Measurements from ENCODE around the gene NBPF1. TPM values are rescaled to one million over a fixed set of nuclear protein-coding genes. Genes with fewer than 3 reads are reported as not detected.
A peak's percentile ranks its signal among the peaks of the same experiment; 100 is the strongest.
"Not testable (repeated sequence)": the region's sequence is repeated elsewhere in the genome, so short reads cannot be mapped to it uniquely, and the experiment has no call there.

The NBPF1 gene
- polyA plus RNA-seq, 1 donor = 59.5 TPM

DNA sequence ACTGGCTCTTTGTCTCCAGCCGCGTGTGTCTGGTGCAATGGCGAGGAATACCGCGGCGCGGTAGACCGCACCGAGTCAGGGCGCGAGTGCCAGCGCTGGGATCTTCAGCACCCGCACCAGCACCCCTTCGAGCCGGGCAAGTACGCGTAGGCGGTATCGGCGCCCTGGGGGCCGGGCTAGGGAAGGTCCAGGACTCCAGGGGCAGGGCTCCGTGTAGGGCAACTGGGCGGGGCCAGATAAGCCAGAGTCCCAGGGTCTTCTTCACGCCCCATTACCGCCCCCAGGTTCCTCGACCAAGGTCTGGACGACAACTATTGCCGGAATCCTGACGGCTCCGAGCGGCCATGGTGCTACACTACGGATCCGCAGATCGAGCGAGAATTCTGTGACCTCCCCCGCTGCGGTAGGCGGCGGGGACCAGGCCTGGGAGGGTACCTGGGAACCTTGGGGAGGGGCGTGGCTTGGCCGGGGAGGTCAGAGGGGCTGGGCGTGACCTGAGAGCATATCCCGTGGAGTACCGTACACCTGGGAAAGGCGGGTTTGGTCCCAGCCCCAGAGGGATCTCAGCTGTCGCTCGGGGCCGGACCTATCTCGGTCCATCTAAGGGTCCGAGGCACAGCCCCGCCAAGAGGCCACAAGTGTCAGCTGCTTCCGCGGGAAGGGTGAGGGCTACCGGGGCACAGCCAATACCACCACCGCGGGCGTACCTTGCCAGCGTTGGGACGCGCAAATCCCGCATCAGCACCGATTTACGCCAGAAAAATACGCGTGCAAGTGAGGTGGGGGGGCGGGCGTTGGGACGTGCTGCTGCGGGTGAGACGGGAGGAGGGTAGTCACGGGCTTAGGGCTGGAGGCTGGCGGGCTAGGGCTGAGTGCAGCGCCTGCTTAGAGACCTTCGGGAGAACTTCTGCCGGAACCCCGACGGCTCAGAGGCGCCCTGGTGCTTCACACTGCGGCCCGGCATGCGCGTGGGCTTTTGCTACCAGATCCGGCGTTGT lies 34.1 kb upstream of the NBPF1 start:
- Histone ChIP-seq H3K4me1 (ENCODE audit: control insufficient read depth, insufficient read depth, low read length) (peaks cover 24% of the 10 kb centered on the region), H3K4me3 (ENCODE audit: low read length) (peak overlapping the region; percentile 36)
- DNase-seq; H3K9me3 ChIP-seq (ENCODE audit: control insufficient read depth, low read depth, low read length); H3K27ac ChIP-seq (ENCODE audit: low read length); H3K27me3 ChIP-seq (ENCODE audit: control insufficient read depth, insufficient read depth, low read length); H3K36me3 ChIP-seq (ENCODE audit: control insufficient read depth, insufficient read depth, low read length): not testable (repeated sequence)
- WGBS (ENCODE audit: insufficient coverage, low lambda C conversion rate) = no CpG with 5 or more reads among the region's 84 CpGs

DNA sequence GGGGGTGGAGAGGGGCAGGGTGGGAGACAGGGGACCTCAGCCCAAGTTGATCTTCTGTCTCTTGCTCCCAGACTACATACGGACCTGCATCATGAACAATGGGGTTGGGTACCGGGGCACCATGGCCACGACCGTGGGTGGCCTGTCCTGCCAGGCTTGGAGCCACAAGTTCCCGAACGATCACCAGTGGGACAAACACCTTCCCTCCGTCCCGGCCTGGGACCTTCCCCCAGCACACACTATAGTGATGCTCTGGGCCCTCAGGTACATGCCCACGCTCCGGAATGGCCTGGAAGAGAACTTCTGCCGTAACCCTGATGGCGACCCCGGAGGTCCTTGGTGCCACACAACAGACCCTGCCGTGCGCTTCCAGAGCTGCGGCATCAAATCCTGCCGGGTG lies 33.4 kb upstream of the NBPF1 start:
- H3K27me3 ChIP-seq (ENCODE audit: control insufficient read depth, insufficient read depth, low read length); DNase-seq; H3K36me3 ChIP-seq (ENCODE audit: control insufficient read depth, insufficient read depth, low read length); H3K27ac ChIP-seq (ENCODE audit: low read length); H3K4me3 ChIP-seq (ENCODE audit: low read length); H3K9me3 ChIP-seq (ENCODE audit: control insufficient read depth, low read depth, low read length): not testable (repeated sequence)
- peaks cover 31% of the 10 kb centered on the region for H3K4me1 ChIP-seq (ENCODE audit: control insufficient read depth, insufficient read depth, low read length)
- no CpG with 5 or more reads among the region's 17 CpGs for WGBS (ENCODE audit: insufficient coverage, low lambda C conversion rate)

DNA sequence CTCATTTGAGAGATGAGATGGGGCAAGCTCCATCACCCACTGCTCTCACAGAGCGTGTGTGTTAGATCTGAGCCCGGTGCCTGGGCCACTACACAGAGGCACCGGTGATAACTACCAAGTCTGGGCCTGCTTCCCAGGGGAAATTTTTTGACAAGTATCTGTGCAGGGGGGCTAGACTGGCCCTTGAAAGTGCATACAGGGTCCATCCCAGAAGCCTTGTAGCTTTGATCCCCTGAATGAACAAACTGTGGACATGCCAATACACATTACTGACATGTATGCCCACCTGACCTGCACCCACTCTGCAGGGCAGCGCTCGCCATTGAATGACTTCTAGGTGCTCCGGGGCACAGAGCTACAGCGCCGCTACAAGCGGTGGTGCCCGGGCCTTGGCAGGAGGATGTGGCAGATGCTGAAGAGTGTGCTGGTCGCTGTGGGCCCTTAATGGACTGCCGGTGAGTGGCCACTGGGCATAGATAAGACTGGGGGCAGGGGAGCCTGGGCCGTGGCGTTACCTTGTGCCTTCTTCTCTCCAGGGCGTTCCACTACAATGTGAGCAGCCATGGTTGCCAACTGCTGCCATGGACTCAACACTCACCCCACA lies 32.8 kb upstream of the NBPF1 start:
- not testable (repeated sequence) for H3K4me3 ChIP-seq (ENCODE audit: low read length); DNase-seq; H3K27ac ChIP-seq (ENCODE audit: low read length); H3K27me3 ChIP-seq (ENCODE audit: control insufficient read depth, insufficient read depth, low read length); H3K9me3 ChIP-seq (ENCODE audit: control insufficient read depth, low read depth, low read length); H3K36me3 ChIP-seq (ENCODE audit: control insufficient read depth, insufficient read depth, low read length)
- WGBS (ENCODE audit: insufficient coverage, low lambda C conversion rate) = no CpG with 5 or more reads among the region's 15 CpGs
- peaks cover 31% of the 10 kb centered on the region for H3K4me1 ChIP-seq (ENCODE audit: control insufficient read depth, insufficient read depth, low read length)

DNA sequence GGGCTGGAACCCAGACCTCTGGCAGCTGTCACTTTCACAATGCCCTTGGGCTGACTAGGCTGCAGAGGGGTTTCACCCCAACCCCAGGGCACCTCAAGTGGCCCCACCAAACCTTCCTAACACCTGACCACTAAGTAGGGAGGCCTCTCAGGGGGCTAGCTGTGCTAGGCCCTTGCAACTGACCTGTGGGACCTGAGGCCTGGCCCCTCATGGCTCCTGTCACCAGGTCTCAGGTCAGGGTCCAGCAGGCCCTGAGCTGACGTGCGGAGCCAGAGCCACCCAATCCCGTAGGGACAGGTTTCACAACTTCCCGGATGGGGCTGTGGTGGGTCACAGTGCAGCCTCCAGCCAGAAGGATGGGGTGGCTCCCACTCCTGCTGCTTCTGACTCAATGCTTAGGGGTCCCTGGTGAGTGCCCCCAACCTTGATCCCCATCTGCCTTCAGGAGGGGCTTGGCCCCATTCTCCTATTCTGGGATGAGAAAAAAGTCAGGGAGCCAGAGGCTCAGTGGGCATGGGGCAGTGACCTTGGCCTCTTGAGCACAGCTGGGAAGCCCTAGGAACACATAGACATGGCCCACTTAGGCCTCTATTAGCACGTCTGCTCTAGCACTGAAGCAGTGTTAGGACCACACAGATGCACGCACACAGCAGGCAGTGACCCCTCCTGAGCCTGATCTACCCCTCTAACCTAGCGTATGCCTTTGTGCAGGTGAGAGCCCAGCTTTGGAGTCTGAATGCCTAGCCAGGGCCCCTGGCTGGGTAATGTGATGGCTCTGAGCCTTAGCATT lies 32.1 kb upstream of the NBPF1 start:
- H3K36me3 ChIP-seq (ENCODE audit: control insufficient read depth, insufficient read depth, low read length); H3K27me3 ChIP-seq (ENCODE audit: control insufficient read depth, insufficient read depth, low read length); H3K9me3 ChIP-seq (ENCODE audit: control insufficient read depth, low read depth, low read length): not testable (repeated sequence)
- DNase-seq = peak; percentile 94 to 98
- H3K4me3 ChIP-seq (ENCODE audit: low read length) = peak overlapping the region; percentile 59
- no CpG with 5 or more reads among the region's 7 CpGs for WGBS (ENCODE audit: insufficient coverage, low lambda C conversion rate)
- H3K27ac ChIP-seq (ENCODE audit: low read length) = peak overlapping the region; percentile 89
- H3K4me1 ChIP-seq (ENCODE audit: control insufficient read depth, insufficient read depth, low read length) = peaks cover 31% of the 10 kb centered on the region

DNA sequence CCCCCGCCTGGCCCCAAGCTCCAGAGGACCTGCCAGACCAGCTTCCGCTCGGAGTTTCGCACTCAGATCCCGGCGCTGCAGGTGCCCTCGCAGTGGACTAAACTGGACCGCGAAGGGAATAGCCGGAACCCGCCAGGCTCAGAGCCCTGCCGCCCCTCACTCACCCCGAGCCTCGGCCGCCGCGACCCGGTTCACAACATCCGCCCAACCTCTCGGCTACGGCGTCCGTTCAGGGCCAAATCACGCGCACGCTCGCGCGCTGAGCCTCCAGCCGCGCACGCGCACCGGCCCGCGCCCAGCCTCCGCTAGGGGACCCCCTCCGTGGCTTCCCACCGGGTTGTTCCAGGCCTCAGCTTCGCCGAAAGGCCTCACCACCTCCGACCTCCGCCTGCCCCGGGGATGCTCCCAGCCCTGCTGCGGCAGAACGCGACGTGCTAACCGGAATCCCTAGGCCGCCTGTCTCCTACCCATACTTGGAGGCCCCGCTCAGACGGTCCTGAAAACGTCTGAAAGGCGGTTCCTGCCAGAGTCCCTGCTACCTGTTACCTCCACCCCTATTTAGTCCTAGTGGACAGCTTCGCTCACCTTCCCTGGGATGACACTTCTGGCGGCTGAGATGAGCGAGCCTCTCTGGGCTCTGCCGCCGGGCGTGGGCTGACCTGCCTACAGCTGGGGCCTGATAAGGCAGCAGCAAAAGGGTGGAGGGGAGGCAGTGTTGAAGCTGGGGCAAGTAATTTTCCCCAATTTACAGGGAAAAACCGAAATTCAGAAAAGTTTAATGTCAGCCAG lies 31.3 kb upstream of the NBPF1 start:
- not testable (repeated sequence) for H3K36me3 ChIP-seq (ENCODE audit: control insufficient read depth, insufficient read depth, low read length)

DNA sequence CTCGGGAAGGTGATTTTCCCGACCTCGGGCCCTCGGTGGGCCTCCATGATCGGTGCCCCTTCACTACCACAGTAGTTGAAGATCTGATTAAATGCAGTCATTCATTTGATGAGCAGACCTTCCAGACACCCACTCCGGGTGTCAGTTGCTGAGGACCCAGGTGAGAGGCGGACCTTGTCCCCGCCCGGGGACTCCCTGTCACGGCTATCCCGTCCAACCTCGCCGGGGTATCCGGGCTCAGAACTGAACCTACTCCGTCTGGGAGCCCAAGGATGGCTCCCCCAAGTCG lies 30.8 kb upstream of the NBPF1 start:
- H3K4me1 ChIP-seq (ENCODE audit: control insufficient read depth, insufficient read depth, low read length) = peaks cover 37% of the 10 kb centered on the region
- peak overlapping the region; percentile 89 for H3K27ac ChIP-seq (ENCODE audit: low read length)
- H3K9me3 ChIP-seq (ENCODE audit: control insufficient read depth, low read depth, low read length) = no peaks in the 10 kb centered on the region

More for the DNA sequence above, 31.3 kb upstream of the NBPF1 start:
- Histone ChIP-seq H3K27ac (ENCODE audit: low read length) (peak overlapping the region; percentile 89), H3K4me3 (ENCODE audit: low read length) (peak overlapping the region; percentile 59), H3K4me1 (ENCODE audit: control insufficient read depth, insufficient read depth, low read length) (peaks cover 31% of the 10 kb centered on the region)
- peak; percentile 92 to 99 for DNase-seq
- WGBS (ENCODE audit: insufficient coverage, low lambda C conversion rate) = 0% methylated on average over 9 of the region's 61 CpGs
- not testable (repeated sequence) for H3K9me3 ChIP-seq (ENCODE audit: control insufficient read depth, low read depth, low read length); H3K27me3 ChIP-seq (ENCODE audit: control insufficient read depth, insufficient read depth, low read length)

DNA sequence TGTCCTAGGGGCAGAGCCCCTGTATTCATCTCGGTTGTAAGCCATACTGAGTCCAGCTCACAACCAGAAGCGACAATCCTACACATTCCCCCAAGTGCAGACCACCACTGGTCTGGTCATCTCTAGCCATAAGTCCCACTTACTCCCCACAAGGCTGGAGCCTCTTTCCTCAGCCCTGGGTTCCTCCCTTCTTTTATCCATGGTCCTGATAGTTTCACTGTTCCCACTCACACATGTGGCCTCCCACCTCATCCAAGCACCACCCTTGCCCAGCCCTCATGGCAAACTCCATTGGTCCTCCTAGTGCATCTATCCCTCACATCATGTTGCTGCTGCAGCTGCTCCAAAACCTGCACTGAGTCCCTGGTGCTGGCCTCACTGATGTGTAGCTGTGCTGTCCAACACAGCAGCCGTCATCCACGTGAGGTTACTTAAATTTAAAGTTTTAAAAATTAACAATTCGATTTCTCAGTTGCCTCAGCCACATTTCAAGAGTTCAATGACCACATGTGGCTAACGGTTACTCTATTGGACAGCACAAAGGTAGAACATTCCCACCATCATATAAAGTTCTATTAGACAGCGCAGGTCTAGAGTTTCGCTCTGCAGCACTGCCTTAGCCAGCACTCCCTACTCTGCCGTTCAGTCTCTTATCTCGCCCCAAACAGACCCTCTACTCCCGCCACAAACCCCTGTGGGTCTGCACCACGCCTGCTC lies 30.3 kb upstream of the NBPF1 start:
- H3K36me3 ChIP-seq (ENCODE audit: control insufficient read depth, insufficient read depth, low read length); DNase-seq; H3K9me3 ChIP-seq (ENCODE audit: control insufficient read depth, low read depth, low read length); H3K27me3 ChIP-seq (ENCODE audit: control insufficient read depth, insufficient read depth, low read length); H3K27ac ChIP-seq (ENCODE audit: low read length): not testable (repeated sequence)
- H3K4me1 ChIP-seq (ENCODE audit: control insufficient read depth, insufficient read depth, low read length) = peaks cover 38% of the 10 kb centered on the region
- H3K4me3 ChIP-seq (ENCODE audit: low read length) = peak overlapping the region; percentile 59
- WGBS (ENCODE audit: insufficient coverage, low lambda C conversion rate) = 40% methylated on average over 2 of the region's 12 CpGs

More for the DNA sequence above, 30.8 kb upstream of the NBPF1 start:
- Histone ChIP-seq H3K27me3 (ENCODE audit: control insufficient read depth, insufficient read depth, low read length) (no peaks in the 10 kb centered on the region), H3K4me3 (ENCODE audit: low read length) (peak overlapping the region; percentile 59), H3K36me3 (ENCODE audit: control insufficient read depth, insufficient read depth, low read length) (peaks cover 5% of the 10 kb centered on the region)
- no CpG with 5 or more reads among the region's 16 CpGs for WGBS (ENCODE audit: insufficient coverage, low lambda C conversion rate)
- DNase-seq = peak in 1 of 2 donors; percentile 35

DNA sequence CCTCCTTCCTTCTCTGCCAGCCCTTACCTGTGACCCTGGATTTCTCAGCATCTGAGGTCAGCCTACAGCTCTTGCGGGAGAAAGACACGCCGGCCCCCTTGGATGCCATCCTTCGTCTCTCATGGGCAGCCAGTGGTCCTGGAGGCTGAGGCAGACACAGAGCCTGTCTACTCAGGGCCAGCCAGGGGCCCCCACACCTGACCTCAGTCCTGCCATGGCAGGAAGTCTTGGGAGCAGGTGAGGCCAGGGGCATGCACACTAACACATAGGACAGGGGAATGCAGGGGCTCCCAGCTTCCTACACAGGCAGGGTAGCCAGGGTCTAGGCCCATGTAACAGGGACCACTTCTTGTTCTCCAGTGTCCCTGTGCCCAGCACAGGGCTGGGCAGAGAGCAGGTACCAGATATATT lies 29.6 kb upstream of the NBPF1 start:
- not testable (repeated sequence) for H3K27me3 ChIP-seq (ENCODE audit: control insufficient read depth, insufficient read depth, low read length); H3K36me3 ChIP-seq (ENCODE audit: control insufficient read depth, insufficient read depth, low read length); H3K9me3 ChIP-seq (ENCODE audit: control insufficient read depth, low read depth, low read length); H3K4me3 ChIP-seq (ENCODE audit: low read length)
- peaks cover 38% of the 10 kb centered on the region for H3K4me1 ChIP-seq (ENCODE audit: control insufficient read depth, insufficient read depth, low read length)
- WGBS (ENCODE audit: insufficient coverage, low lambda C conversion rate) = 100% methylated on average over 1 of the region's 4 CpGs
- H3K27ac ChIP-seq (ENCODE audit: low read length) = peak overlapping the region; percentile 10
- DNase-seq = peak in 1 of 2 donors; percentile 23

DNA sequence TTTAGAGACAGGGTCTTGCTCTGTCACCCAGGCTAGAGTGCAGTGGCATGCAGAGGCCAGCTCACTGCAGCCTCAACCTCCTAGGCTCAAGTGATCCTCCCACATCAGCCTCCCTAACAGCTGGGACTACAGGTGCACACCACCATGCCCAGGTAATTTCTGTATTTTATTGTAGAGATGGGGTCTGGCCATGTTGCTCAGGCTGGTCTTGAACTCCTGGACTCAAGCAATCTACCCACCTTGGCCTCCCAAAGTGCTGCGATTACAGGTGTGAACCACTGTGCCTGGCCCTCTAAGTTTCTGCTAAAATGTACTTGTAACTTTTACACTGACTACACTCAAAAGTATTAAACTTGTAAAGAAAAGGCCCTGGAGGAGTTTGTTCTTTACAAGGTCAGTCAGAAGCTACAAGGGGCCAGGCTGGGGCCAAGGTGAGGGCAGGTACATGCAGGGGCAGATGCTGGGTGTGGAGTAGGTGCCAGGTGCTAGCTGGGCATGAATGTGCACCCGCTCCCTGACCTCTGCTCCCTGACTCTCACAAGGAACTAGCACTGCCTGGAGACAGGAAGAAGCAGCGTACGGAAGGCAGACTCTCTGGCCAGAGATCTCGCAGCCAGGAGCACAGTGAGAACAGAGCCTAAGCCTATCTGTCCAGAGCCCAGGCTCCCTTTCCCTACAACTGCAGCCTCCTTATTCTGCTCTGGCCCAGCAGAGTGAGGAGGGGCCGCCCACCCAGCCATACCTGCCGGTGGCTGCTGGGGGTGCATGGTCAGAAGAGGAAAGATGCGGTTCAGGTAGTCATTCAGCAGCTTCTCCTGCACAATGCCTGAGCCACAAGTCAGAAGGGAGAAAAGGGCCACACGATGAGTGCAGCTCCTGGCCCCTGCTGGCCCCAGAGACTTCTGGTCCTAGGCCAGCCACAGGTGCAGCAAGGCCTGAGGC lies 28.9 kb upstream of the NBPF1 start:
- H3K36me3 ChIP-seq (ENCODE audit: control insufficient read depth, insufficient read depth, low read length); H3K27me3 ChIP-seq (ENCODE audit: control insufficient read depth, insufficient read depth, low read length); H3K4me3 ChIP-seq (ENCODE audit: low read length); H3K9me3 ChIP-seq (ENCODE audit: control insufficient read depth, low read depth, low read length): not testable (repeated sequence)
- WGBS (ENCODE audit: insufficient coverage, low lambda C conversion rate) = no CpG with 5 or more reads among the region's 9 CpGs
- peaks cover 38% of the 10 kb centered on the region for H3K4me1 ChIP-seq (ENCODE audit: control insufficient read depth, insufficient read depth, low read length)
- peak overlapping the region; percentile 10 for H3K27ac ChIP-seq (ENCODE audit: low read length)
- peak in 1 of 2 donors; percentile 36 for DNase-seq
